SIG-M5 treated with dmso at 0.1 percent for 504 hours (cell line): ENCODE measurements around the gene PDCD7.

Experiments used
- DNase-seq: peaks from one replicate; lab custom pipeline; 2025; ENCODE audit not compliant: unreplicated experiment; lab: John Stamatoyannopoulos, UW

The PDCD7 gene

DNA sequence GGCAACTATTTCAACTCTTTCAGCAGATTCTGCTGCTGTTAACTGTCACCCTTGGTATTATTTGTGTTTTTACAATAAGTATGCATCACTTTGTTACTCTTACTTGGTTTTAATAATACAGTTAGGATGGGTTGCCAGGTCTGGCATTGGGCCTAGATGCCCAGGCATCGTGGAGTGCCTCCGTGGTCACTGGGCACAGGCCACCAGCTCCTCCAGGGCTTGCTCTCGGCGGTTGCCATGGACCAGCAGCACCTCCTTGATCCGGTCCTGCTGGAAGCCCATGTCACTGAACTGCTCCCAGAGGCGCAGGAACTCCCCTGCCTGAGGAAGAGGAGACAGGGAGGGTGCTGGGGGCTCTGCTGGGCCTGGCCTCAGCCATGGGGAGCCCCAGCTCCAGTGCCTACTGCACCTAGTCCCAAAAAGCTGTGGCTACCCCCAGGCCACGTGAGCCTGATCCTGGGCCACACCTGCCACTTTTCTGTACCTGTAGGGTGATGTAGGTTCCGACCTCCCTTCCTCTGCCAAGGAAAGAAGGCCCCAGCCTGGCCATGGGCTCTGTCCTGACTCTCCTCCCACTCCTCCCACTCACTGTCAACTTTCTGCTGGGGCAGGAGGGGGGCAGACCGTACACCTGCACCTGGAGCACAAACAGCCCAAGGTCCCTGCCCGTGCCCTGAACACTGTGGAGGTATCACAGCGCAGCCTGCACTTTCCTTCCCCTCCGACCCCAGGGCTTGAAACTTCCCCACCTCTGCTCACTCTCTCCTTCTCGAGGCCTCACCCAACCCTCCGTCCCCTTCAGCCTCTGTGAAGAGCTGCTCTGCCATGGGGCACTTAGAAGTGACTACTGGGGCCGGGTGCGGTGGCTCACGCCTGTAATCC is 40.5 kb downstream of the PDCD7 start:
- no peak for DNase-seq

DNA sequence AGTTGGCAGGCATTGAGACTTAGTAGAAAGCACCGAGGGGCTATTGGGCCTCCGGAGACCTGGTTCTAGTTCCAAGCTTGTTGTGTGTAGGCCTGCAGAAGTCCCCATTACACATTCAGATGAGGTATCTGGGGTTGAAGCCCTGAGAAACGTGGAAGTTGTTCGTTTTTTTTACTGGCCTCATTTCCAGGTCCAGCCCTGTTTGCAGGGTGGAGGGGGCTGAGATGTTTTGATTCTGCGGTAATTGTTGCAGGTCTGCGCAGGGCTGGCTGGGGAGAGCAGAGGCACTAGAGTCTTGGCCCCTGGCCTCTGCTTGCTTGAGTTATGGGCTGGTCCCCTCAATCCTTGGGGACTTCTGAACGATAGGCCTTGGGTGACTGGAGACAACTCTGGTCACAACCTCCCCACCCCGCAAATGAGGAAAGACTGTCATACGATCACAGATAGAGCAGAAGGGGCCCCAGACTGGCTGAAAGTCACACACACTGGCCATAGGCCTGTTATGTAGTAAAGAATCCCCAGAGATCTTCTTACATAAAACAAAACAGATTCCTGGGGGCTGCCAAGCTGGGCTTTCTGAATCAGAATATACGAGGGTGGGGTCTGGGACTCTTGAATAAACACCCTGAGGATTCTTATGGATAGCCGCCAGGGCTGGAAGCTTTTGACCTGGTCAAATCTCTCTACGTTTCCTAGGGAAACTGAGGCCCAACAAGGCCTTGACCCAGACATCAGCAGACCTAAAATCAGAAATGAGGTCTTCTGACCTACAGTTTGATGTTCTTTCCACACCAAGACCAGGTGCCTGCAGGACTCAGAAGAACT is 41.5 kb downstream of the PDCD7 start:
- no peak for DNase-seq

GRCh38 chr15:65089206-65089824 is 44.3 kb downstream of the PDCD7 start:
- DNase-seq, result no peak

- no peak for DNase-seq
Observed at GRCh38 chr15:65088643-65089021, 45.0 kb downstream of the PDCD7 start.

- no peak for DNase-seq
Observed at GRCh38 chr15:65087873-65088642, 45.5 kb downstream of the PDCD7 start.

DNA sequence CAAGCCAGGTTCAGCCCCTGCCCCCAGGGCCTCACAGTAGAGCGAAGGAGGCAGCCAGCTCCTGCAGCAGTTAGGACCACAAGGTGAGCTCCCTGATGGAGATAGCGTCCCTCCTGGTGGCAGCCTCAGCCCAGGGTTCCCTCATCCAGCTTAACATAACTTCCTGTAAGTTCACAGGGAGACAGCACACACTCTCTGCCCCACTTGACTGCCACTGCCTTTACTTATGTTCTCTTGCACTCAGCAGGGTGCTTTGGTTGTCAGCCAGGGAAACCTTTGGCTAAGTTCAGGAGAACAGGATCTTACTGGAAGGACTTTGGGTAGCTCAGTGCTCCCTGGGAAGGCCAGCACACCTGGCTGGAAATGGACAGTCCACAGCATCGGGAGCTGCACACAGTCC is 46.2 kb downstream of the PDCD7 start:
- DNase-seq, result no peak

GRCh38 chr15:65086680-65087111 is 46.9 kb downstream of the PDCD7 start:
- DNase-seq, result no peak

DNA sequence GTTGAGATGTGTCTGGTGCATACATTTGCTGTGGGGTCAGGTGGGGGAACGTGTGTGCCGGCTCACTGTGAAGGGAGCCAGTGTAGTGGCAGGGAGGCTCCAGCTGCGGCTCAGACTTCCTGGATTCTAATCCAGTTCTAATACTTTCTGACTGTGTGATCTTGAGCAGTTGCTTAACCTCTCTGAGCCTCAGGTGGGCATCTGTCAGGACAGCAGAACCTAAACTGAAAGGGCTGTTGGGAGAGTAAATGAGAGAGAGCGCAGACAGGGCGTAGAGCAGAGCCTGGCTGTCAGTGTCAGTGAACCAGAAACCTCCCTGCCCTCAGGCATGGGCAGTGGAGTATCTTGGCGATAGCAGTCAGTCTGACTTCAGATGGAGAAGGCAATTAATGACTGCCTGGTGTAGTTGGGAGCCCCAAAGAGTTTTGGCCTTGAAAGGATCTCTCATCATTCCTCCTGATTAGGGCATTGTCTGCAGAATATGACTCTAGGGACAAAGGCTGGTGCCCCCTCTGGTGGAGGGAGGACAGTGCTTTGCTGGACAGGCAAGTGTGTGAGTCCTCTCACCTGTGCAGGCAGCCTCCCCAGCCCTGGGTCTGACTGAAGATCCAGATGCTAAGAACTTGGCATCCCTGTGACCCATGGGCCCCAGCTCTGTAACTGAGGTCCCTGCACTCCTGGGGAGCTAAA is 47.5 kb downstream of the PDCD7 start:
- peak; percentile 10 for DNase-seq

- DNase-seq, result no peak
Observed at GRCh38 chr15:65085207-65085753, 48.3 kb downstream of the PDCD7 start.

- DNase-seq, result no peak
Observed at GRCh38 chr15:65084500-65085206, 49.0 kb downstream of the PDCD7 start.

DNA sequence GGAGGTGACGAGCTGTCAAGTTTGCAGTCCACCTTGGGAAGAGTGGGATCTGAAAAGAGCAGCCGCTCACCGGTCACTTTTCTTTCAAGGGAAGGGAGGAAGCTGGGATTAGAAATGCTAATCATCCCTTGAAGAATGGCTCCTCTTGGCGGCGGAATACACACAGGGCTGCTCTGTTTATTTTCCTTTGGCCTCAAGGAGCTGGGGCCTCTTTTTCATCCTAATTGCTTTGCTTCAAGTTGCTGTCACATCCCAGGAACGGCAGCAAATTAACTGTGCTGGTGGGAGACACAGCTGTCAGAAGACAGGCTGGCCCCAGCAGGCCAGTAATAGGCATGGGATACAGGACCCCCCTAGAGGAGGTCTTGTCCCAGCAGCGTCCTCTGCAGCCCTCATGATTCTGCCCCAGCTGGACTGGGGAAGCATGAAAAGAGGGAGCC is 50.3 kb downstream of the PDCD7 start:
- DNase-seq, result no peak

DNA sequence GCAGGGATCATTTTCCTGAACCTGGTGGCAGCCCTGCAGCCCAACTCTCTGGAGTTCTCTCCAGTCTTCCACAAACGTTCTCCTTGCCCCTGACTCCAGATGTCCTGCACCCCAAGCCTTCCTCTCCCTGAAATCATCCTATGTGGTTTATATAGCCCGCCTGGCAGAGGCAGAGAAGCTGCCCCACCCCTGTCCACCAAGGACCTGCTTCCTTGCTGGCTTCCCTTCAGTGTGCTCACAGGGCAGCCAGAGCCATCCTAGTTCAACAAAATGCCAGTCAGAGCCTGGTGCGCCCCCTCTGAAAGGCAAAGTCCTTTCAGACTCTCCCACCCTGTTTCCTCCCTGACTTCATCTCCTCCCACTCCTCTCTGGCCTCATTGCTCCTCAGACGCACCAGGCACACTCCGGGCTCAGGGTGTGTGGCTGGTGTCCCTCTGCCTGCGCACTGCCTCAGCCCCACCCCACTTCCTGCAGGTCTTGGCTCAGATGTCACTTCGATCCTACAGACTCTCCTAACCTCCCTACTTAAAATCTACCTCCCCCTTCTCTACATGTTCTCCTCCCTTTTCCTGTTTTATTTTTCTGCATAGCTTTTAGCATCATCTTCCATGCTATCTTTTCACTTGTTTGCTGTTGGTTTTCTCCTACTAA is 51.2 kb downstream of the PDCD7 start:
- no peak for DNase-seq

DNA sequence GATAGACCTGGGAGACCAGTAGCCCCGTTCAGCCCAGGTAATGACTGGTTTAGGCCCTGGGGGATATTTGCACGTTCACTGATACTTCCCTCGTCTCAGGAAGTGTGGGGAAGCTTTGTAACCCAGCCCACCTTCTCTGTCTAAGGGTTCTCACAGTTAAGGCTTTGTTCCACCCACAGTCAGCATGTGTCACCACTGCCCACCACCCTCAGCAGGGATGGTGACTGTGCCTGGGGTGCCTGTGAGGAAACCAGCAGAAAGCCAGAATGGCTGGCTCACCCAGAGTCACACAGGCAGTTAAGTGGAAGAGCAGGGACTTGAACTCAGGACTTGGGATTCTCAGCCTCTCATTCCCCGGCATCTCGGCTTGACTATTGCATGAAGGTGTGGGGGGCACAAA is 51.9 kb downstream of the PDCD7 start:
- DNase-seq, result no peak

GRCh38 chr15:65081270-65081669 is 52.3 kb downstream of the PDCD7 start:
- DNase-seq, result no peak

- DNase-seq, result no peak
Observed at GRCh38 chr15:65079580-65079979, 54.0 kb downstream of the PDCD7 start.

- DNase-seq, result no peak
Observed at GRCh38 chr15:65077981-65078352, 55.6 kb downstream of the PDCD7 start.

GRCh38 chr15:65077291-65077980 is 56.2 kb downstream of the PDCD7 start:
- DNase-seq, result no peak
